SU-DHL-6 (cell line): ENCODE data around the gene ZNF23.

Experiments
- H2AFZ ChIP-seq: fragments of 200-600 bp; sonication (generic); 2 replicates; pipeline ENCODE4 v1.6.1; 2014; ENCODE audit warnings: low read depth, mild to moderate bottlenecking, moderate library complexity, mixed read lengths, antibody characterized with exemption, low read length; ENCODE audit not compliant: severe bottlenecking
- H3F3A ChIP-seq: fragments of 200-600 bp; shearing (Covaris generic); 2 replicates; pipeline ENCODE4 v1.6.0; 2016; ENCODE audit warnings: antibody characterized with exemption, mild to moderate bottlenecking; ENCODE audit not compliant: insufficient read depth
- H3K27ac ChIP-seq: fragments of 200-600 bp; sonication (generic); 2 replicates; pipeline ENCODE4 v1.5.1; 2016; ENCODE audit warnings: low read depth, mild to moderate bottlenecking, low read length, moderate library complexity, mixed read lengths
- H3K27me3 ChIP-seq: fragments of 200-600 bp; sonication (generic), shearing (Covaris generic); 2 replicates; pipeline ENCODE4 v1.6.0; 2014; ENCODE audit warnings: mild to moderate bottlenecking, low read length
- H3K36me3 ChIP-seq: fragments of 200-600 bp; sonication (generic); 2 replicates; pipeline ENCODE4 v1.6.1; 2014; ENCODE audit warnings: mild to moderate bottlenecking, low read length, mixed read lengths
- H3K4me2 ChIP-seq: fragments of 300-600, 200-600 bp; shearing (Covaris generic), sonication (generic); 2 replicates; pipeline ENCODE4 v1.6.0; 2014; ENCODE audit warnings: low read length, low read depth, mild to moderate bottlenecking; ENCODE audit not compliant: poor library complexity, severe bottlenecking
- H3K4me3 ChIP-seq: fragments of 200-600 bp; sonication (generic); 2 replicates; pipeline ENCODE4 v1.5.1; 2014; ENCODE audit warnings: antibody characterized with exemption, low read length, mild to moderate bottlenecking, mixed read lengths; ENCODE audit not compliant: insufficient read depth, poor library complexity, severe bottlenecking
- H3K79me2 ChIP-seq: fragments of 200-600 bp; sonication (generic); 2 replicates; pipeline ENCODE4 v1.6.1; 2014; ENCODE audit warnings: mild to moderate bottlenecking, low read length, moderate library complexity; ENCODE audit not compliant: insufficient read depth
- H3K9ac ChIP-seq: fragments of 200-600 bp; sonication (generic); 2 replicates; pipeline ENCODE4 v1.7.0; 2014; ENCODE audit warnings: mild to moderate bottlenecking, low read length
- H3K9me2 ChIP-seq: fragments of 200-600 bp; sonication (generic); replicated peaks from 2 replicates; pipeline ENCODE4 v1.6.1; 2014; ENCODE audit warnings: low read length; ENCODE audit not compliant: insufficient read depth
- H3K9me3 ChIP-seq: fragments of 200-600 bp; sonication (generic); 2 replicates; pipeline ENCODE4 v1.6.1; 2014; ENCODE audit warnings: low read length, mixed read lengths; ENCODE audit not compliant: insufficient read depth
- H4K20me1 ChIP-seq: fragments of 200-600 bp; sonication (generic); 2 replicates; pipeline ENCODE4 v1.6.1; 2014; ENCODE audit warnings: low read depth, mild to moderate bottlenecking, antibody characterized with exemption, low read length, moderate library complexity, mixed read lengths
- CTCF ChIP-seq: fragments of 200-600 bp; sonication (generic); IDR thresholded peaks from one replicate; pipeline ENCODE4 v1.5.1; 2017; ENCODE audit warnings: antibody characterized with exemption, mild to moderate bottlenecking, low read length, moderate library complexity; ENCODE audit not compliant: insufficient read depth, poor library complexity, severe bottlenecking
- EZH2phosphoT487 ChIP-seq: fragments of 200-600 bp; sonication (generic), shearing (Covaris generic); conservative IDR thresholded peaks from 2 replicates; pipeline ENCODE4 v1.6.1; 2018; ENCODE audit warnings: mild to moderate bottlenecking, antibody characterized with exemption, low read length, moderate library complexity, mixed read lengths

Gene ZNF23

DNA sequence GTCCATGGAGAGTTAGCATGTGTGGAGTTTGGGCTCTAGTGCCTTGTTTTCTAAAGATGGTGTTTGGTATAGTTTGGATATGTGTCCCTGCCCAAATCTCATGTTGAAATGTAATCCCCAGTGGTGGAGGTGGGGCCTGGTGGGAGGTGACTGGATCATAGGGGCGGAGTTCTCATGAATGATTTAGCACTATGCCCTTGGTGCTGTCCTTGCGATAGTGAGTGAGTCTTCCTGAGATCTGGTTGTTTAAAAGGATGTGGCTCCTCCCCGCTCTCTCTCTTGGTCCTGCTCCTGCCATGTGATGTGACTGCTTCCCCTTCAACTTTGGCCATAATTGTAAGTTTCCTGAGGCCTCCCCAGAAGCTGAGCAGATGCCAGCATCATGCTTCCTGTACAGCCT lies 36.0 kb upstream of the ZNF23 start:
- H3K9ac ChIP-seq: no peak overlapping the region
- no peak overlapping the region for H3K4me2 ChIP-seq
- H3K27ac ChIP-seq: no peak overlapping the region
- no peaks in the 10 kb centered on the region for H3K27me3 ChIP-seq
- H3K9me3 ChIP-seq: no peaks in the 10 kb centered on the region
- TF ChIP-seq CTCF (no peak), EZH2phosphoT487 (no peak)
- no peaks in the 10 kb centered on the region for H4K20me1 ChIP-seq
- H3K9me2 ChIP-seq: no peaks in the 10 kb centered on the region
- no peaks in the 10 kb centered on the region for H3K79me2 ChIP-seq
- H3K36me3 ChIP-seq: no peaks in the 10 kb centered on the region
- no peak overlapping the region for H2AFZ ChIP-seq
- H3F3A ChIP-seq: no peaks in the 10 kb centered on the region
- H3K4me3 ChIP-seq: no peak overlapping the region

GRCh38 chr16:71493213-71493612 lies 31.2 kb upstream of the ZNF23 start:
- H3K9me3 ChIP-seq: no peaks in the 10 kb centered on the region
- no peaks in the 10 kb centered on the region for H3K9me2 ChIP-seq
- no peak for TF ChIP-seq EZH2phosphoT487
- TF ChIP-seq CTCF: no peak

DNA sequence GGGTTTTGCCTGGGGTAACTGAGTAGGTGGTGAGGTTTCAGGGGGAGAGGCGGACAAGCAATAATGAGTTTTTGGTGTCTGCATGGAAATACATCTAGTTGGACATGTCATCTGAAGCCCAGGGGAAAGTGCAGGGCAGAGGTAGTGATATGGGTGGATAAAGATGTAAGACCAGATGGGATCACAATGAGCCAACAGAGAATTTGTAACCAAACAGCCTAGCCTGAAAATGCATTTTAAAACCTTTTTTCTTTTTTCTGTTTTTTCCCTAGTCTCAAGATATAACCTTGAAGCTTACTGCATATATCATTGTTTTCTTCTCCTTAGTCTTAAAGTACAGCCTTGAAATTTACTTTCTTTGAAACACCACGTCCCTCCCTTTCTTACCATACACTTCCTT lies 30.7 kb upstream of the ZNF23 start:
- TF ChIP-seq CTCF (no peak), EZH2phosphoT487 (no peak)
- H3K27ac ChIP-seq: no peak overlapping the region
- no peaks in the 10 kb centered on the region for H3K36me3 ChIP-seq
- no peaks in the 10 kb centered on the region for H4K20me1 ChIP-seq
- no peak overlapping the region for H2AFZ ChIP-seq
- no peaks in the 10 kb centered on the region for H3K9me2 ChIP-seq
- H3F3A ChIP-seq: no peaks in the 10 kb centered on the region
- no peaks in the 10 kb centered on the region for H3K9me3 ChIP-seq
- H3K4me3 ChIP-seq: no peak overlapping the region
- H3K4me2 ChIP-seq: no peak overlapping the region
- H3K27me3 ChIP-seq: no peaks in the 10 kb centered on the region
- H3K79me2 ChIP-seq: no peaks in the 10 kb centered on the region
- H3K9ac ChIP-seq: no peak overlapping the region

More at GRCh38 chr16:71493213-71493612, 31.2 kb upstream of the ZNF23 start:
- Histone ChIP-seq H3K27me3 (no peaks in the 10 kb centered on the region), H3K4me2 (no peak overlapping the region), H3K9ac (no peak overlapping the region), H3F3A (no peaks in the 10 kb centered on the region), H3K79me2 (no peaks in the 10 kb centered on the region), H4K20me1 (no peaks in the 10 kb centered on the region), H3K4me3 (no peak overlapping the region), H3K27ac (no peak overlapping the region), H3K36me3 (no peaks in the 10 kb centered on the region), H2AFZ (no peak overlapping the region)

GRCh38 chr16:71491054-71491453 lies 29.0 kb upstream of the ZNF23 start:
- no peaks in the 10 kb centered on the region for H3K36me3 ChIP-seq
- no peak overlapping the region for H3K27ac ChIP-seq
- H3F3A ChIP-seq: no peaks in the 10 kb centered on the region
- H3K27me3 ChIP-seq: no peaks in the 10 kb centered on the region
- no peaks in the 10 kb centered on the region for H3K9me3 ChIP-seq
- no peaks in the 10 kb centered on the region for H4K20me1 ChIP-seq
- H3K79me2 ChIP-seq: no peaks in the 10 kb centered on the region
- no peak overlapping the region for H3K4me2 ChIP-seq
- no peaks in the 10 kb centered on the region for H3K9me2 ChIP-seq
- TF ChIP-seq CTCF (no peak), EZH2phosphoT487 (no peak)
- no peak overlapping the region for H3K9ac ChIP-seq
- H3K4me3 ChIP-seq: no peak overlapping the region
- no peak overlapping the region for H2AFZ ChIP-seq
